K562 (cell line): ENCODE results near the gene CDH19. TPM values are rescaled to one million over a fixed set of nuclear protein-coding genes. Genes with fewer than 3 reads are reported as not detected.

Experiments
- ATAC-seq: fragments of 200-7000 bp; cut with Tn5 transposase; 3 replicates; pipeline ENCODE4 v1.9.1; 2020; ENCODE audit warnings: moderate library complexity
- BruUV-seq: library from RNA; stranded (reverse); fragments of 400-500 nt; replicated peaks from 2 replicates; lab custom pipeline; 2021; lab: Mats Ljungman, UMichigan
- CTCF ChIA-PET: fragments of 300-600 bp; formaldehyde crosslinking; extraction: SDS; loops from one replicate; lab custom pipeline; 2021; ENCODE audit warnings: low intra/inter-chr PET ratio; lab: Yijun Ruan, JAX
- POLR2A ChIA-PET: fragments of 300-600, 350-650 bp; sonication (Branson Sonifier 250); formaldehyde crosslinking; extraction: SDS; loops from one replicate; lab custom pipeline; 2021; ENCODE audit warnings: antibody characterized with exemption, inconsistent platforms; lab: Yijun Ruan, JAX
- DNase-seq, 4 experiments: peaks; one replicate each; pipeline versions ENCODE4 v3.0.0 to v3.0.0-alpha.2; 2011 to 2018; ENCODE audit warnings: low spot score in 3 of 4, mixed read lengths in 3 of 4; ENCODE audit errors: extremely low read depth in 1 of 4
- FAIRE-seq: peaks from 2 replicates; lab custom pipeline; 2011; peaks lifted over from hg19 to GRCh38; lab: Jason Lieb, UNC
- H2AFZ ChIP-seq: 2 replicates; pipeline ENCODE4 v1.6.0; 2011; ENCODE audit warnings: low read depth, low read length, control low read depth, inconsistent platforms
- H3K27ac ChIP-seq: fragments of 200-600 bp; 3 replicates; pipeline ENCODE4 v1.8.0; 2011; ENCODE audit warnings: low read depth, mild to moderate bottlenecking, control low read depth, inconsistent platforms, low read length, moderate library complexity, mixed read lengths; ENCODE audit errors: extremely low read depth
- H3K27me3 ChIP-seq, 2 experiments: fragments of 300-600 bp in 1 of 2; 2 replicates in 1 of 2; 3 replicates in 1 of 2; pipeline versions ENCODE4 v1.6.0 to v1.8.0; 2011; ENCODE audit warnings: inconsistent platforms in 2 of 2, low read length in 2 of 2, mild to moderate bottlenecking in 1 of 2, mixed read lengths in 1 of 2, moderate library complexity in 1 of 2; ENCODE audit not compliant: control insufficient read depth in 2 of 2, insufficient read depth in 2 of 2
- H3K36me3 ChIP-seq: fragments of 300-600 bp; 3 replicates; pipeline ENCODE4 v1.8.0; 2011; ENCODE audit warnings: mild to moderate bottlenecking, low read length, inconsistent platforms; ENCODE audit not compliant: control insufficient read depth, insufficient read depth
- H3K4me1 ChIP-seq, 2 experiments: fragments of 200-600 bp in 1 of 2; replicated peaks in 1 of 2; 2 replicates in 1 of 2; 3 replicates in 1 of 2; pipeline versions ENCODE4 v1.5.1 to v1.8.0; 2011; ENCODE audit warnings: inconsistent platforms in 2 of 2, low read length in 2 of 2, mild to moderate bottlenecking in 1 of 2, mixed read lengths in 1 of 2, moderate library complexity in 1 of 2; ENCODE audit not compliant: control insufficient read depth in 2 of 2, insufficient read depth in 2 of 2
- H3K4me2 ChIP-seq: 2 replicates; pipeline ENCODE4 v1.6.1; 2011; ENCODE audit warnings: low read length, control low read depth, inconsistent platforms, mixed read lengths; ENCODE audit not compliant: insufficient read depth
- H3K4me3 ChIP-seq: fragments of 200-600 bp; sonication (generic), shearing (Covaris generic); 2 replicates; pipeline ENCODE4 v1.5.1; 2016; ENCODE audit warnings: control low read depth, inconsistent platforms
- H3K79me2 ChIP-seq: fragments of 200-600 bp; 3 replicates; pipeline ENCODE4 v1.8.0; 2011; ENCODE audit warnings: low read length, inconsistent platforms; ENCODE audit not compliant: control insufficient read depth, insufficient read depth
- H3K9ac ChIP-seq, 2 experiments: 2 replicates each; pipeline versions ENCODE4 v1.6.0 to v1.6.1; 2011; ENCODE audit warnings: low read depth in 2 of 2, low read length in 2 of 2, control low read depth in 1 of 2, inconsistent platforms in 1 of 2, mild to moderate bottlenecking in 1 of 2, mixed read lengths in 1 of 2; ENCODE audit not compliant: insufficient read depth in 1 of 2
- H3K9me1 ChIP-seq: one replicate; pipeline ENCODE4 v1.6.0; 2011; ENCODE audit warnings: inconsistent platforms, mild to moderate bottlenecking, low read length, moderate library complexity; ENCODE audit not compliant: control insufficient read depth, insufficient read depth
- H3K9me3 ChIP-seq: replicated peaks from 2 replicates; pipeline ENCODE4 v1.5.1; 2011; ENCODE audit warnings: low read depth, low read length, inconsistent platforms; ENCODE audit not compliant: control insufficient read depth, insufficient read depth
- H4K20me1 ChIP-seq: replicated peaks from 2 replicates; pipeline ENCODE4 v1.6.1; 2011; ENCODE audit warnings: low read length, inconsistent platforms, mixed read lengths; ENCODE audit not compliant: control insufficient read depth, insufficient read depth
- BCOR ChIP-seq: fragments of 450-650 bp; IDR thresholded peaks from 2 replicates; pipeline ENCODE4 v1.6.1; 2016
- CCAR2 ChIP-seq: fragments of 200-400 bp; formaldehyde crosslinking; IDR thresholded peaks from 2 replicates; pipeline ENCODE4 v1.6.1; 2017; ENCODE audit warnings: mild to moderate bottlenecking, low read depth, low read length
- EWSR1 ChIP-seq: fragments of 450-650 bp; IDR thresholded peaks from 2 replicates; pipeline ENCODE4 v1.6.1; 2018; ENCODE audit warnings: borderline replicate concordance, mild to moderate bottlenecking, low read depth, moderate library complexity; ENCODE audit not compliant: partially characterized antibody
- FOXP4 ChIP-seq: sonication (generic); formaldehyde crosslinking; IDR thresholded peaks from 2 replicates; pipeline ENCODE4 v1.8.0; 2022; ENCODE audit warnings: mild to moderate bottlenecking, missing genetic modification reagents, borderline replicate concordance
- GATAD2A ChIP-seq: fragments of 450-650 bp; IDR thresholded peaks from 2 replicates; pipeline ENCODE4 v1.6.1; 2017
- HSF4 ChIP-seq: fragments of 250-450 bp; sonication (Bioruptor Pico); IDR thresholded peaks from 2 replicates; pipeline ENCODE4 v2.1.2; 2022; ENCODE audit warnings: mild to moderate bottlenecking, moderate library complexity, borderline replicate concordance
- MITF ChIP-seq: IDR thresholded peaks from 2 replicates; pipeline ENCODE4 v1.6.1; 2014; ENCODE audit warnings: antibody characterized with exemption
- POLR2H ChIP-seq: IDR thresholded peaks from 2 replicates; pipeline ENCODE4 v1.6.1; 2016; ENCODE audit warnings: missing genetic modification characterization, low read depth, mild to moderate bottlenecking, control low read depth, missing compliant biosample characterization, moderate library complexity
- PTBP1 ChIP-seq: fragments of 200-400 bp; formaldehyde crosslinking; IDR thresholded peaks from 2 replicates; pipeline ENCODE4 v1.6.1; 2017; ENCODE audit warnings: low read depth, low read length
- RBM34 ChIP-seq: fragments of 200-400 bp; formaldehyde crosslinking; IDR thresholded peaks from 2 replicates; pipeline ENCODE4 v1.6.1; 2018; ENCODE audit warnings: low read length, borderline replicate concordance; ENCODE audit not compliant: insufficient read depth
- SP1 ChIP-seq: sonication (generic); formaldehyde crosslinking; IDR thresholded peaks from 2 replicates; pipeline ENCODE4 v1.8.1; 2022; ENCODE audit warnings: mild to moderate bottlenecking, missing genetic modification reagents
- ZNF217 ChIP-seq: sonication (generic); formaldehyde crosslinking; IDR thresholded peaks from 2 replicates; pipeline ENCODE4 v1.8.0; 2022; ENCODE audit warnings: mild to moderate bottlenecking, missing genetic modification reagents
- WGBS: fragments of 100-300 bp; shearing (Covaris generic); methylation state at CpG from one replicate; pipeline ENCODE4 v1.1.6; 2016; ENCODE audit warnings: low coverage, mixed read lengths; ENCODE audit not compliant: insufficient coverage; ENCODE audit errors: missing lambda C conversion rate; 5-methylcytosine and 5-hydroxymethylcytosine counted together
- in situ Hi-C: fragments of 300-500 bp; cut with MboI; formaldehyde crosslinking; loops from 4 replicates; pipeline ENCODE4 v1.15.0; 2018; ENCODE audit warnings: inconsistent platforms, mixed read lengths
- intact Hi-C: fragments of 100-400 bp; cut with micrococcal nuclease; formaldehyde crosslinking; loops from 2 replicates; pipeline ENCODE4 v1.14.2; 2022
- polyA plus RNA-seq, 8 experiments: library from polyadenylated mRNA; depleted of rRNA in 4 of 8; stranded (reverse) in 5 of 8; unstranded in 3 of 8; fragments of >200 nt; fragmentation: Nextera tagmentation in 2 of 8; fragmentation: Illumina TruSeq in 1 of 8; extraction: Ambion mirVana in 2 of 8; extraction: Trizol in 1 of 8; gene quantifications; 2 replicates each; pipeline versions ENCODE4 v1.2.1 to v1.2.3, GENCODE V29; 2011 to 2014; ENCODE audit warnings: inconsistent platforms in 1 of 8, missing spikeins in 1 of 8
- total RNA-seq, 7 experiments: library from RNA; depleted of rRNA in 6 of 7; stranded (reverse); fragments of >200 nt in 6 of 7; fragmentation: Illumina TruSeq in 2 of 7; extraction: Trizol in 2 of 7; gene quantifications; 2 replicates each; pipeline versions ENCODE4 v1.2.1 to v1.2.3, GENCODE V29; 2011 to 2021; ENCODE audit warnings: low replicate concordance in 1 of 7
- TF ChIP-seq, protein P1 (sequence below): IDR thresholded peaks from 2 replicates; pipeline ENCODE4 v1.6.1; 2011; ENCODE audit warnings: borderline replicate concordance, low read depth, mild to moderate bottlenecking, moderate library complexity, low read length; ENCODE audit not compliant: insufficient read depth, poor library complexity, severe bottlenecking
- TF ChIP-seq, protein P2 (sequence below): sonication (generic); formaldehyde crosslinking; IDR thresholded peaks from 2 replicates; pipeline ENCODE4 v1.8.0; 2022; ENCODE audit warnings: mild to moderate bottlenecking, missing genetic modification reagents

Gene CDH19
- total and polyA plus RNA-seq, 9 of the 15 experiments (the other 6 are each of a cell fraction or from before 2014, with no cell fraction given) = not detected

- H4K20me1 ChIP-seq = no peaks in the 10 kb centered on the region
- BruUV-seq = no TSS peak
- in situ Hi-C loops = no loop called here
- no peaks in the 10 kb centered on the region for H3K27me3 ChIP-seq
- no peak overlapping the region for H3K9ac ChIP-seq
- ChIA-PET POLR2A (no interaction called here), CTCF (no interaction called here)
- H3K9me3 ChIP-seq = no peaks in the 10 kb centered on the region
- no peaks in the 10 kb centered on the region for H3K9me1 ChIP-seq
- no peaks in the 10 kb centered on the region for H3K79me2 ChIP-seq
- no peaks in the 10 kb centered on the region for H3K36me3 ChIP-seq
- WGBS = 0% methylated on average over 1 of the region's 1 CpG
- no peak for ATAC-seq
- H3K27ac ChIP-seq = no peak overlapping the region
- no peak for DNase-seq
- H3K4me1 ChIP-seq = no peaks in the 10 kb centered on the region
- no peak overlapping the region for H2AFZ ChIP-seq
- intact Hi-C loops = no loop called here
- no peak overlapping the region for H3K4me3 ChIP-seq
- FAIRE-seq = no peak
- TF ChIP-seq CCAR2 = no peak
- TF ChIP-seq RBM34 = no peak
- TF ChIP-seq HSF4 = no peak
- no peak for TF ChIP-seq SP1 (CRISPR knock-in tag)
- TF ChIP-seq FOXP4 = no peak
- TF ChIP-seq, protein P1, sequence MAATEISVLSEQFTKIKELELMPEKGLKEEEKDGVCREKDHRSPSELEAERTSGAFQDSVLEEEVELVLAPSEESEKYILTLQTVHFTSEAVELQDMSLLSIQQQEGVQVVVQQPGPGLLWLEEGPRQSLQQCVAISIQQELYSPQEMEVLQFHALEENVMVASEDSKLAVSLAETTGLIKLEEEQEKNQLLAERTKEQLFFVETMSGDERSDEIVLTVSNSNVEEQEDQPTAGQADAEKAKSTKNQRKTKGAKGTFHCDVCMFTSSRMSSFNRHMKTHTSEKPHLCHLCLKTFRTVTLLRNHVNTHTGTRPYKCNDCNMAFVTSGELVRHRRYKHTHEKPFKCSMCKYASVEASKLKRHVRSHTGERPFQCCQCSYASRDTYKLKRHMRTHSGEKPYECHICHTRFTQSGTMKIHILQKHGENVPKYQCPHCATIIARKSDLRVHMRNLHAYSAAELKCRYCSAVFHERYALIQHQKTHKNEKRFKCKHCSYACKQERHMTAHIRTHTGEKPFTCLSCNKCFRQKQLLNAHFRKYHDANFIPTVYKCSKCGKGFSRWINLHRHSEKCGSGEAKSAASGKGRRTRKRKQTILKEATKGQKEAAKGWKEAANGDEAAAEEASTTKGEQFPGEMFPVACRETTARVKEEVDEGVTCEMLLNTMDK = no peak
- TF ChIP-seq, protein P2, sequence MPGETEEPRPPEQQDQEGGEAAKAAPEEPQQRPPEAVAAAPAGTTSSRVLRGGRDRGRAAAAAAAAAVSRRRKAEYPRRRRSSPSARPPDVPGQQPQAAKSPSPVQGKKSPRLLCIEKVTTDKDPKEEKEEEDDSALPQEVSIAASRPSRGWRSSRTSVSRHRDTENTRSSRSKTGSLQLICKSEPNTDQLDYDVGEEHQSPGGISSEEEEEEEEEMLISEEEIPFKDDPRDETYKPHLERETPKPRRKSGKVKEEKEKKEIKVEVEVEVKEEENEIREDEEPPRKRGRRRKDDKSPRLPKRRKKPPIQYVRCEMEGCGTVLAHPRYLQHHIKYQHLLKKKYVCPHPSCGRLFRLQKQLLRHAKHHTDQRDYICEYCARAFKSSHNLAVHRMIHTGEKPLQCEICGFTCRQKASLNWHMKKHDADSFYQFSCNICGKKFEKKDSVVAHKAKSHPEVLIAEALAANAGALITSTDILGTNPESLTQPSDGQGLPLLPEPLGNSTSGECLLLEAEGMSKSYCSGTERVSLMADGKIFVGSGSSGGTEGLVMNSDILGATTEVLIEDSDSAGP (CRISPR knock-in tag) = no peak
- TF ChIP-seq GATAD2A = no peak
- no peak for TF ChIP-seq BCOR
- TF ChIP-seq POLR2H (tag) = no peak
- no peak for TF ChIP-seq EWSR1
- TF ChIP-seq PTBP1 = no peak
- no peak for TF ChIP-seq MITF
- TF ChIP-seq ZNF217 (CRISPR knock-in tag) = no peak
- H3K4me2 ChIP-seq = no peak overlapping the region
Observed at GRCh38 chr18:66645983-66646382, 42.1 kb upstream of the CDH19 start.
